Prostate gland (tissue), 2 donors: Measurements from ENCODE around the gene WDR90.

Experiments used
- POLR2A ChIP-seq: fragments of 450-650 bp; IDR thresholded peaks from one replicate; pipeline ENCODE4 v1.6.1; 2016; ENCODE audit warnings: antibody characterized with exemption, mild to moderate bottlenecking
- POLR2AphosphoS5 ChIP-seq: sonication (generic); formaldehyde crosslinking; IDR thresholded peaks from one replicate; pipeline ENCODE4 v1.6.1; 2017; ENCODE audit warnings: antibody characterized with exemption
- TF ChIP-seq, protein P1 (sequence below), 4 experiments: fragments of 200-600 bp in 2 of 4; fragments of 450-650 bp in 2 of 4; sonication (generic) in 2 of 4; IDR thresholded peaks; 1 replicate in 3 of 4; 2 replicates in 1 of 4; pipeline ENCODE4 v1.5.1; 2016 to 2019; ENCODE audit warnings: antibody characterized with exemption in 4 of 4, mild to moderate bottlenecking in 2 of 4, moderate library complexity in 2 of 4

DNA sequence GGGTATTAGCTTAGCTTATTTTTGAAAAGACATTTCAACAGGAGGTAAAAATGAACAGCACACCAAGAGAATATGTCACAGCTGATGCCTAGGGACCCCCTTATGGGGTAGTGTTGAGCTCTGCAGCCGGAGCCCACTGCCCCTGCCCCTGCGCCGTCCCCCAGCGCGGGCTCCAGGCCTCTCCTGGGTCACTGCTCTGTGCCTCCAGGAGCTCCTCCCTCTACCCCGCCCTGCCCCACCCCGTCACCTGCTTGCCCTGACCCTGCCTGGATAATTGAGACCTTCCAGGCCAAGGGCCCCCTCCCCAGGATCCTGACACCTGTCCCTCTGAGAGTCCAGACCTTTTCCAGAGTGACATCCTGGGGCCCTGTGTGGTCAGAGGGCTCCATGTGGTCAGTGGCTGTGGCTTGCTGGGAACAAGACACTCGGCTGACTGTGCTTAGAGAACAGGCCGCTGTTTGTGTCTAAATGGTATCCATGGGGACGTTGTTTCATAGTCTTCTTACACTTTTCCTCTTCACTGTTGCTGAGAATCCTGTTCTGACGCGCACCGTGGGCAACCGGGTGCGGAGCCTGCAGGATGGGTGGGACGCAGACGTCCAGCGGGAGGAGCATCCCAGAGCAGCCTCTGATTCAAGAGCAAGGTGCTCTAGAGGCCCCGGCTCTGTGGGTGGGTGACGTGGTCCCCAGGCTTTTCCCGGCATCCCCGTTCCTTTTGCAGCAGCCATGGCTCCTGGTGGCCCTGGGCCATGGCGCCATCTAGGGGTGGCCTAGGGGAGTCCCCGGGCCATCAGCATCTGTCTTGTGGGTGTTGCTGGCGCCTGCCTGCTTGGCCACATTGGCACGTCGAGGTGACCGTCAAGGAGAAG, 38.4 kb upstream of the WDR90 start:
- TF ChIP-seq POLR2A (no peak), POLR2AphosphoS5 (peak; percentile 38)
- TF ChIP-seq, protein P1, sequence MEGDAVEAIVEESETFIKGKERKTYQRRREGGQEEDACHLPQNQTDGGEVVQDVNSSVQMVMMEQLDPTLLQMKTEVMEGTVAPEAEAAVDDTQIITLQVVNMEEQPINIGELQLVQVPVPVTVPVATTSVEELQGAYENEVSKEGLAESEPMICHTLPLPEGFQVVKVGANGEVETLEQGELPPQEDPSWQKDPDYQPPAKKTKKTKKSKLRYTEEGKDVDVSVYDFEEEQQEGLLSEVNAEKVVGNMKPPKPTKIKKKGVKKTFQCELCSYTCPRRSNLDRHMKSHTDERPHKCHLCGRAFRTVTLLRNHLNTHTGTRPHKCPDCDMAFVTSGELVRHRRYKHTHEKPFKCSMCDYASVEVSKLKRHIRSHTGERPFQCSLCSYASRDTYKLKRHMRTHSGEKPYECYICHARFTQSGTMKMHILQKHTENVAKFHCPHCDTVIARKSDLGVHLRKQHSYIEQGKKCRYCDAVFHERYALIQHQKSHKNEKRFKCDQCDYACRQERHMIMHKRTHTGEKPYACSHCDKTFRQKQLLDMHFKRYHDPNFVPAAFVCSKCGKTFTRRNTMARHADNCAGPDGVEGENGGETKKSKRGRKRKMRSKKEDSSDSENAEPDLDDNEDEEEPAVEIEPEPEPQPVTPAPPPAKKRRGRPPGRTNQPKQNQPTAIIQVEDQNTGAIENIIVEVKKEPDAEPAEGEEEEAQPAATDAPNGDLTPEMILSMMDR (IDR thresholded peaks at IDR 0.05): peak; percentile 50 to 91 (median 77)
